Activated CD4-positive, alpha-beta memory T cell treated with anti-CD3 and anti-CD28 coated beads for 36 hours (primary cell): ENCODE results near the gene ABCB6. TPM values are rescaled to one million over a fixed set of nuclear protein-coding genes. Genes with fewer than 3 reads are reported as not detected.
A peak's percentile ranks its signal among the peaks of the same experiment; 100 is the strongest.

Experiments used
- CTCF ChIA-PET: fragments of 350-600 bp; sonication (Branson Sonifier 250); formaldehyde crosslinking; loops from one replicate; lab custom pipeline; 2021; ENCODE audit warnings: antibody characterized with exemption, inconsistent platforms; lab: Charles Lee
- POLR2A ChIA-PET: fragments of 350-600 bp; sonication (Branson Sonifier 250); formaldehyde crosslinking; loops from one replicate; lab custom pipeline; 2021; ENCODE audit warnings: antibody characterized with exemption; lab: Charles Lee
- DNase-seq: peaks from one replicate; pipeline ENCODE4 v3.0.0-alpha.2; 2020
- H3K27ac Mint-ChIP-seq: one replicate; pipeline ENCODE4 v1.8.0; 2021; ENCODE audit warnings: mixed read lengths
- H3K27me3 Mint-ChIP-seq: one replicate; pipeline ENCODE4 v1.8.0; 2021; ENCODE audit warnings: mixed read lengths
- H3K36me3 Mint-ChIP-seq: one replicate; pipeline ENCODE4 v1.8.0; 2021; ENCODE audit warnings: mixed read lengths
- H3K4me1 Mint-ChIP-seq: one replicate; pipeline ENCODE4 v1.8.0; 2021; ENCODE audit warnings: low read depth, mixed read lengths
- H3K4me3 Mint-ChIP-seq: one replicate; pipeline ENCODE4 v1.8.0; 2021; ENCODE audit warnings: mild to moderate bottlenecking, mixed read lengths
- H3K9me3 Mint-ChIP-seq: one replicate; pipeline ENCODE4 v1.8.0; 2021; ENCODE audit warnings: mixed read lengths
- intact Hi-C: fragments of 100-400 bp; cut with micrococcal nuclease; formaldehyde crosslinking; loops from one replicate; pipeline ENCODE4 v1.15.1; 2023
- total RNA-seq, 2 experiments: library from RNA; stranded (reverse); gene quantifications; one replicate each; pipeline ENCODE4 v1.2.3, GENCODE V29; 2021

ABCB6 gene
- total RNA-seq, 2 experiments from 2014 or later = 11.5 to 11.7 TPM

- Mint-ChIP-seq H3K4me1 (peaks cover 33% of the 10 kb centered on the region), H3K27me3 (no peaks in the 10 kb centered on the region), H3K36me3 (peaks cover 24% of the 10 kb centered on the region), H3K9me3 (no peaks in the 10 kb centered on the region), H3K27ac (no peak overlapping the region), H3K4me3 (no peak overlapping the region)
- DNase-seq = no peak
- ChIA-PET POLR2A (interaction anchor here (0.6 kb wide), 1 partner anchor 19 kb away, joined by 3 read pairs; no protein-coding TSS in a partner anchor), CTCF (interaction anchor here (0.8 to 1.5 kb wide), 3 partner anchors 42 to 183 kb away, joined by 4 read pairs; partner anchors contain the start of gene NHEJ1)
- intact Hi-C loops = no loop called here
These were observed 5.7 kb downstream of the ABCB6 start for GRCh38 chr2:219213026-219213415.

GRCh38 chr2:219210886-219211362 is 7.8 kb downstream of the ABCB6 start:
- peaks cover 35% of the 10 kb centered on the region for H3K4me1 Mint-ChIP-seq
- no peaks in the 10 kb centered on the region for H3K9me3 Mint-ChIP-seq
- DNase-seq = no peak
- ChIA-PET CTCF (interaction anchor here (0.6 to 2.4 kb wide), 11 partner anchors 26 to 266 kb away, joined by 3 to 27 read pairs (median 3); partner anchors contain the start of genes CNPPD1, NHEJ1 and SLC23A3), POLR2A (interaction anchor here (1.0 kb wide), 1 partner anchor 35 kb away, joined by 3 read pairs; the partner anchor contains the start of gene CNPPD1)
- no peaks in the 10 kb centered on the region for H3K27me3 Mint-ChIP-seq
- H3K27ac Mint-ChIP-seq = peak overlapping the region; percentile 74
- intact Hi-C loops = loop anchor here (1.0 kb wide), 1 partner anchor 51 kb away; the partner anchor contains the start of gene NHEJ1
- no peak overlapping the region for H3K4me3 Mint-ChIP-seq
- peaks cover 15% of the 10 kb centered on the region for H3K36me3 Mint-ChIP-seq

GRCh38 chr2:219210196-219210885 is 8.4 kb downstream of the ABCB6 start:
- ChIA-PET CTCF (interaction anchor here (1.0 to 2.4 kb wide), 3 partner anchors 27 to 51 kb away, joined by 3 to 27 read pairs (median 3); partner anchors contain the start of gene NHEJ1), POLR2A (no interaction called here)
- Mint-ChIP-seq H3K9me3 (no peaks in the 10 kb centered on the region), H3K27me3 (no peaks in the 10 kb centered on the region), H3K27ac (peak overlapping the region; percentile 40), H3K4me3 (no peak overlapping the region), H3K36me3 (peaks cover 15% of the 10 kb centered on the region), H3K4me1 (peaks cover 35% of the 10 kb centered on the region)
- intact Hi-C loops = no loop called here
- DNase-seq = no peak

GRCh38 chr2:219209236-219210195 is 9.2 kb downstream of the ABCB6 start:
- Mint-ChIP-seq H3K36me3 (peaks cover 12% of the 10 kb centered on the region), H3K4me3 (no peak overlapping the region), H3K27ac (peak overlapping the region; percentile 68), H3K9me3 (peaks cover 3% of the 10 kb centered on the region), H3K27me3 (no peaks in the 10 kb centered on the region), H3K4me1 (peaks cover 35% of the 10 kb centered on the region)
- no peak for DNase-seq
- intact Hi-C loops = no loop called here
- CTCF ChIA-PET = interaction anchor here (1.1 to 3.0 kb wide), 4 partner anchors 39 to 229 kb away, joined by 3 to 13 read pairs (median 6); partner anchors contain the start of genes NHEJ1 and SLC23A3
- POLR2A ChIA-PET = interaction anchor here (0.7 to 2.1 kb wide), 3 partner anchors 9 to 43 kb away, joined by 4 to 13 read pairs (median 6); partner anchors contain the start of genes ABCB6, ANKZF1, ATG9A and TUBA4B

GRCh38 chr2:219207884-219208740 is 10.6 kb downstream of the ABCB6 start:
- Mint-ChIP-seq H3K27me3 (no peaks in the 10 kb centered on the region), H3K36me3 (peaks cover 8% of the 10 kb centered on the region), H3K4me1 (peaks cover 35% of the 10 kb centered on the region), H3K27ac (peak overlapping the region; percentile 80), H3K4me3 (peak overlapping the region; percentile 94), H3K9me3 (peaks cover 5% of the 10 kb centered on the region)
- no peak for DNase-seq
- ChIA-PET CTCF (interaction anchor here (1.1 to 3.5 kb wide), 5 partner anchors 29 to 228 kb away, joined by 4 to 22 read pairs (median 9); partner anchors contain the start of genes NHEJ1 and SLC23A3), POLR2A (interaction anchor here (1.8 to 2.6 kb wide), 4 partner anchors 8 to 31 kb away, joined by 4 to 26 read pairs (median 10); partner anchors contain the start of genes ABCB6, ANKZF1, ATG9A and CNPPD1)
- intact Hi-C loops = loop anchor here (1.0 kb wide), 1 partner anchor 10 kb away; the partner anchor contains the start of gene ABCB6

GRCh38 chr2:219207134-219207883 is 11.4 kb downstream of the ABCB6 start:
- H3K36me3 Mint-ChIP-seq = peaks cover 7% of the 10 kb centered on the region
- intact Hi-C loops = loop anchor here (1.0 kb wide), 1 partner anchor 11 kb away; the partner anchor contains the start of gene ABCB6
- DNase-seq = no peak
- ChIA-PET CTCF (interaction anchor here (1.1 to 3.5 kb wide), 7 partner anchors 11 to 88 kb away, joined by 5 to 22 read pairs (median 7); partner anchors contain the start of genes ANKZF1, ATG9A, CNPPD1 and NHEJ1), POLR2A (interaction anchor here (1.4 to 2.6 kb wide), 6 partner anchors 9 to 43 kb away, joined by 3 to 26 read pairs (median 6); partner anchors contain the start of genes ANKZF1, ATG9A and CNPPD1)
- H3K4me3 Mint-ChIP-seq = peak overlapping the region; percentile 94
- no peaks in the 10 kb centered on the region for H3K27me3 Mint-ChIP-seq
- peaks cover 5% of the 10 kb centered on the region for H3K9me3 Mint-ChIP-seq
- peak overlapping the region; percentile 80 for H3K27ac Mint-ChIP-seq
- peaks cover 34% of the 10 kb centered on the region for H3K4me1 Mint-ChIP-seq

- intact Hi-C loops = loop anchor here (1.0 kb wide), 8 partner anchors 12 to 547 kb away; partner anchors contain the start of genes ABCB6, ANKZF1, ATG9A and BCS1L
- H3K4me1 Mint-ChIP-seq = peaks cover 32% of the 10 kb centered on the region
- peaks cover 3% of the 10 kb centered on the region for H3K36me3 Mint-ChIP-seq
- peak within 1 kb of the TSS; percentile 99 for H3K27ac Mint-ChIP-seq
- peaks cover 5% of the 10 kb centered on the region for H3K9me3 Mint-ChIP-seq
- H3K27me3 Mint-ChIP-seq = no peaks in the 10 kb centered on the region
- ChIA-PET CTCF (interaction anchor here (0.7 to 3.5 kb wide), 16 partner anchors 11 to 226 kb away, joined by 3 to 22 read pairs (median 5); partner anchors contain the start of genes ANKZF1, ATG9A, CNPPD1 and GLB1L), POLR2A (interaction anchor here (0.7 to 2.6 kb wide), 13 partner anchors 11 to 88 kb away, joined by 3 to 26 read pairs (median 4); partner anchors contain the start of genes ANKZF1, ATG9A, CNPPD1 and GLB1L)
- peak within 1 kb of the TSS; percentile 94 for H3K4me3 Mint-ChIP-seq
- peak; percentile 95 for DNase-seq
These were observed 12.2 kb downstream of the ABCB6 start, which contains the start of gene ZFAND2B for GRCh38 chr2:219206328-219207133. Gene ZFAND2B (plus strand): TSS chr2:219206782. CDS start chr2:219206988, 206 bp downstream.

GRCh38 chr2:219205981-219206327 is 12.8 kb downstream of the ABCB6 start:
- peak overlapping the region; percentile 94 for H3K4me3 Mint-ChIP-seq
- CTCF ChIA-PET = interaction anchor here (1.0 to 3.5 kb wide), 14 partner anchors 12 to 226 kb away, joined by 3 to 22 read pairs (median 5); partner anchors contain the start of genes ANKZF1, ATG9A, CNPPD1 and GLB1L

GRCh38 chr2:219205165-219205538 is 13.6 kb downstream of the ABCB6 start:
- ChIA-PET POLR2A (interaction anchor here (2.0 to 2.6 kb wide), 2 partner anchors 25 to 28 kb away, joined by 16 to 26 read pairs; partner anchors contain the start of genes ANKZF1, ATG9A and CNPPD1), CTCF (interaction anchor here (1.0 to 1.6 kb wide), 2 partner anchors 35 to 50 kb away, joined by 3 to 7 read pairs; partner anchors contain the start of gene SLC23A3)
- H3K27me3 Mint-ChIP-seq = no peaks in the 10 kb centered on the region
- no peak overlapping the region for H3K27ac Mint-ChIP-seq
- peaks cover 25% of the 10 kb centered on the region for H3K4me1 Mint-ChIP-seq
- H3K9me3 Mint-ChIP-seq = peaks cover 5% of the 10 kb centered on the region
- intact Hi-C loops = no loop called here
- peaks cover 5% of the 10 kb centered on the region for H3K36me3 Mint-ChIP-seq
- DNase-seq = no peak
- peak overlapping the region; percentile 94 for H3K4me3 Mint-ChIP-seq

More at GRCh38 chr2:219205981-219206327, 12.8 kb downstream of the ABCB6 start:
- Mint-ChIP-seq H3K4me1 (peaks cover 27% of the 10 kb centered on the region), H3K36me3 (peaks cover 4% of the 10 kb centered on the region), H3K27ac (peak overlapping the region; percentile 99), H3K9me3 (peaks cover 5% of the 10 kb centered on the region), H3K27me3 (no peaks in the 10 kb centered on the region)
- intact Hi-C loops = loop anchor here (1.0 kb wide), 7 partner anchors 23 to 547 kb away; partner anchors contain the start of genes ANKZF1, ATG9A, BCS1L and DNAJB2
- POLR2A ChIA-PET = interaction anchor here (0.6 to 2.6 kb wide), 14 partner anchors 12 to 178 kb away, joined by 3 to 26 read pairs (median 4); partner anchors contain the start of genes ANKZF1, ATG9A, CNPPD1 and GLB1L
- no peak for DNase-seq
